K562 (cell line): Measurements from ENCODE around the gene NR1D2.

Experiments used
- ELF1 ChIP-seq: fragments of 200-800 bp; sonication (Bioruptor generic); IDR thresholded peaks from 2 replicates; pipeline ENCODE4 v1.6.1; 2016; ENCODE audit warnings: missing genetic modification characterization, missing compliant biosample characterization
- ELF2 ChIP-seq: fragments of 250-450 bp; sonication (Bioruptor Pico); IDR thresholded peaks from 2 replicates; pipeline ENCODE4 v1.5.0; 2021; ENCODE audit warnings: mild to moderate bottlenecking
- FOSL1 ChIP-seq: fragments of 200-800 bp; sonication (Bioruptor generic); conservative IDR thresholded peaks from 2 replicates; pipeline ENCODE4 v1.6.1; 2016; ENCODE audit warnings: missing genetic modification characterization, missing compliant biosample characterization
- NFATC3 ChIP-seq: fragments of 450-650 bp; IDR thresholded peaks from 2 replicates; pipeline ENCODE4 v1.6.1; 2017; ENCODE audit warnings: mild to moderate bottlenecking
- NRF1 ChIP-seq, 2 experiments: fragments of 450-650 bp; IDR thresholded peaks in 1 of 2; conservative IDR thresholded peaks in 1 of 2; 2 replicates each; pipeline ENCODE4 v1.6.1; 2014; ENCODE audit warnings: mild to moderate bottlenecking in 2 of 2
- TF ChIP-seq, protein P1 (sequence below), 3 experiments: IDR thresholded peaks in 2 of 3; conservative IDR thresholded peaks in 1 of 3; 2 replicates each; pipeline ENCODE4 v1.5.1; 2011 to 2012; ENCODE audit warnings: low read length in 3 of 3, mild to moderate bottlenecking in 3 of 3, control low read depth in 2 of 3, improper control_type of control experiment in 1 of 3, inconsistent platforms in 1 of 3, low read depth in 1 of 3, mixed read lengths in 1 of 3, moderate library complexity in 1 of 3; ENCODE audit not compliant: insufficient read depth in 2 of 3

GRCh38 chr3:23937296-23937695 lies 7.8 kb upstream of the NR1D2 start:
- no peak for TF ChIP-seq ELF2 (CRISPR knock-in tag)
- no peak for TF ChIP-seq ELF1 (tag)
- no peak for TF ChIP-seq NFATC3
- TF ChIP-seq, protein P1, sequence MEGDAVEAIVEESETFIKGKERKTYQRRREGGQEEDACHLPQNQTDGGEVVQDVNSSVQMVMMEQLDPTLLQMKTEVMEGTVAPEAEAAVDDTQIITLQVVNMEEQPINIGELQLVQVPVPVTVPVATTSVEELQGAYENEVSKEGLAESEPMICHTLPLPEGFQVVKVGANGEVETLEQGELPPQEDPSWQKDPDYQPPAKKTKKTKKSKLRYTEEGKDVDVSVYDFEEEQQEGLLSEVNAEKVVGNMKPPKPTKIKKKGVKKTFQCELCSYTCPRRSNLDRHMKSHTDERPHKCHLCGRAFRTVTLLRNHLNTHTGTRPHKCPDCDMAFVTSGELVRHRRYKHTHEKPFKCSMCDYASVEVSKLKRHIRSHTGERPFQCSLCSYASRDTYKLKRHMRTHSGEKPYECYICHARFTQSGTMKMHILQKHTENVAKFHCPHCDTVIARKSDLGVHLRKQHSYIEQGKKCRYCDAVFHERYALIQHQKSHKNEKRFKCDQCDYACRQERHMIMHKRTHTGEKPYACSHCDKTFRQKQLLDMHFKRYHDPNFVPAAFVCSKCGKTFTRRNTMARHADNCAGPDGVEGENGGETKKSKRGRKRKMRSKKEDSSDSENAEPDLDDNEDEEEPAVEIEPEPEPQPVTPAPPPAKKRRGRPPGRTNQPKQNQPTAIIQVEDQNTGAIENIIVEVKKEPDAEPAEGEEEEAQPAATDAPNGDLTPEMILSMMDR (IDR thresholded peaks at IDR 0.05 in 2 of 3, conservative IDR thresholded peaks at IDR 0.05 in 1 of 3; ENCODE audit: insufficient read depth in 2 of 3, low read depth in 1 of 3, low read length in 3 of 3): no peak
- TF ChIP-seq NRF1 (conservative IDR thresholded peaks at IDR 0.05 in 1 of 2, IDR thresholded peaks at IDR 0.05 in 1 of 2): no peak
- TF ChIP-seq FOSL1: no peak
